Left forelimb (tissue), 1 donor: Measurements from ENCODE around the gene SNRNP48.

Experiments used
- DNase-seq: peaks from one replicate; pipeline ENCODE4 v3.0.0-alpha.2; 2018; ENCODE audit warnings: low spot score

The SNRNP48 gene

GRCh38 chr6:7589949-7590917 lies at the start of gene SNRNP48:
TSS of gene SNRNP48 (plus strand) at chr6:7590198. CDS start at chr6:7590258, 60 bp downstream.
- peak; percentile 95 for DNase-seq

GRCh38 chr6:7540595-7540994 lies 49.4 kb upstream of the SNRNP48 start:
- no peak for DNase-seq

- no peak for DNase-seq
Observed at GRCh38 chr6:7541175-7542064, 48.6 kb upstream of the SNRNP48 start, which contains the start of gene DSP. TSS of gene DSP (plus strand) at chr6:7541671. CDS start at chr6:7541916, 245 bp downstream.

- DNase-seq = no peak
Observed at GRCh38 chr6:7542065-7542873, 47.7 kb upstream of the SNRNP48 start.

- DNase-seq = peak; percentile 69
Observed at GRCh38 chr6:7542874-7543624, 46.9 kb upstream of the SNRNP48 start.

- no peak for DNase-seq
Observed at GRCh38 chr6:7543789-7544424, 46.1 kb upstream of the SNRNP48 start.

GRCh38 chr6:7544597-7544996 lies 45.4 kb upstream of the SNRNP48 start:
- no peak for DNase-seq

- DNase-seq = no peak
Observed at GRCh38 chr6:7545316-7546019, 44.5 kb upstream of the SNRNP48 start.

- DNase-seq = no peak
Observed at GRCh38 chr6:7546020-7546369, 44.0 kb upstream of the SNRNP48 start.

GRCh38 chr6:7546383-7546782 lies 43.6 kb upstream of the SNRNP48 start:
- no peak for DNase-seq

GRCh38 chr6:7546896-7547295 lies 43.1 kb upstream of the SNRNP48 start:
- DNase-seq = no peak

- DNase-seq = no peak
Observed at GRCh38 chr6:7547315-7547714, 42.7 kb upstream of the SNRNP48 start.

- no peak for DNase-seq
Observed at GRCh38 chr6:7550433-7550801, 39.6 kb upstream of the SNRNP48 start.

- DNase-seq = no peak
Observed at GRCh38 chr6:7554533-7555275, 35.3 kb upstream of the SNRNP48 start.

GRCh38 chr6:7555671-7556070 lies 34.3 kb upstream of the SNRNP48 start:
- no peak for DNase-seq

GRCh38 chr6:7556394-7557106 lies 33.4 kb upstream of the SNRNP48 start:
- DNase-seq = no peak

- DNase-seq = no peak
Observed at GRCh38 chr6:7557652-7558051, 32.3 kb upstream of the SNRNP48 start.

- no peak for DNase-seq
Observed at GRCh38 chr6:7558781-7559180, 31.2 kb upstream of the SNRNP48 start.

GRCh38 chr6:7559196-7559595 lies 30.8 kb upstream of the SNRNP48 start:
- DNase-seq = no peak
